ENCODE results near the gene GPD2. TPM values are rescaled to one million over a fixed set of nuclear protein-coding genes. Genes with fewer than 3 reads are reported as not detected.
"Not testable (repeated sequence)": the region's sequence is repeated elsewhere in the genome, so short reads cannot be mapped to it uniquely, and the experiment has no call there.

The GPD2 gene
- polyA plus RNA-seq, 3 donors, result 20.5 to 28.3 (median 22.8) TPM

DNA sequence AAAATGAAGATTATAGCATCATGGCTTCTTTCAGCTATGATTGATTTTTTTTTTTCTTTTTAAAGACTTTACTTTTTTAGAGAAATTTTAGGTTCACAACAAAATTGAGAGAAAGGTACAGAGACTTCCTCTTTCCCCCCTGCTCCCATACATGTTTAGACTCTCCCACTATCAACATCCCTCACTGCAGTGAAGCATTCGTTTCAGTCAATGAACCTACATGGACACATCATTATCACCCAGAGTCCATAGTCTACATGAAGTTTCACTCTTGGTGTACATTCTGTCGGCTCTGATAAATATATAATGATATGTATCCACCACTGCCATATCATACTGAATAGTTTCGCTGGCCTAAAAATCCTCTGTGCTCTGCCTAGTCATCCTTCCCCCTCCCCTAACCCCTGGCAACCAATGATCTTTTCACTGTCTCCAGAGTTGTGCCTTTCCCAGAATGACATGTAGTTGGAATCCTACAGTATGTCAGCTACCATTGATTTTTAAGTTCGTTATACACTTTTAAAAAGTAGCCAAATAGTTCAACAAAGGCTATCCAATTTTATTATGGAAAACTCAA is 86.8 kb downstream of the GPD2 start:
- no peak for DNase-seq (ENCODE audit: low read depth in 3 of 3, low spot score in 2 of 3)

DNA sequence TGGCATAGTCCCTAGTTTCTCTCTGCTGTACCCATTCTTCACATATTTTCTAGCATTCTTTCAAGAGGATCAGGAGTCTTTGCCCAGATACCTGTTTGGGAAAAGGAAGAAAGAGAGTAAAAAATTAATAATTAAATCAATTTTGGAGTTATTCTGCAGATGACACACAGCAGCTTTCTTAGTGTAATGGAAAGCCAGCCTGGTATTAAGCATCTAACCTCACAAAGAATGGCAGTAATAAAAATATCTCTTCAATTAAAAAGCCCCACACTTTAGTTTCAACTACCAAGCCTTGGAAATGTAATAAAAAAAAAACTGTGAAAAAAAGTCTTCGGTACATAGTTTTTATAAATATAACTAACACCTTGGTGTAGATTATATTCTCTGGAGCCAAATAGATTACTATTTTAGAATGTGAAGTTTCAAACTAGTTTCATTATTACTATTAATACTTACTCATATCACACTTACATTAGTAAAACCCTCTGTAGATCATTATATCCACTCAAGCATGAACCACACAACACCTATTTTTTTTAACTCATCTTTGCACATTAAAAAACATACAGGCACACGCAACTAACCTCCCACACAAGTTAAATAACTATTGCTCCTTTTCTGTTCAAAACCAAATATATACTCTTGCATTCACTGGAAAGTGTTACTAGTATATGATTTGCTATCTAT is 90.9 kb downstream of the GPD2 start:
- no peak for DNase-seq (ENCODE audit: low read depth in 3 of 3, low spot score in 2 of 3)

DNA sequence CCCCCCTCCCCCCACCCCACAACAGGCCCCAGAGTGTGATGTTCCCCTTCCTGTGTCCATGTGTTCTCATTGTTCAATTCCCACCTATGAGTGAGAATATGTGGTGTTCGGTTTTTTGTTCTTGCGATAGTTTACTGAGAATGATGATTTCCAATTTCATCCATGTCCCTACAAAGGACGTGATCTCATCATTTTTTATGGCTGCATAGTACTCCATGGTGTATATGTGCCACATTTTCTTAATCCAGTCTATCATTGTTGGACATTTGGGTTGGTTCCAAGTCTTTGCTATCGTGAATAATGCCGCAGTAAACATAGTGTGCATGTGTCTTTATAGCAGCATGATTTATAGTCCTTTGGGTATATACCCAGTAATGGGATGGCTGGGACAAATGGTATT is 92.4 kb downstream of the GPD2 start:
- DNase-seq (ENCODE audit: low read depth in 3 of 3, low spot score in 2 of 3), result not testable (repeated sequence)

DNA sequence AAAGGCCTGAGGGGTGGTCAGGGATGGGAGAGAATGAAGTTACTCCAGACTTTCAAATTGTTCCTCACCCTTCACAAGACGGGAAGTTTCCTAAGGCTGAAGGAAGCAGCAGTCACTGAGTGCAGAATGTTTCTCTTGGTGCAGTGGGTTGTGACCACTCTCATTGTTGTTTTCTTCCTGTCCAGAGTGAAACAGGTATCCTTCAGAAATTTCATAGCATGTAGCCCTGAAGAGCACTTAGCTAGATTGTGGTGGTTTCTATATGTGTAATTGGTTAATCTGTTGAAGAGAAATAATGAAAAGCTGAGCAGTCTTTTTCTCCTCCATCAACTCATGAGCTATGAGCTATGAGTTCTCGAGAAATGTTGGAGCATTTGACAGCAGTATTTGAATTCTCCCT is 96.8 kb downstream of the GPD2 start:
- no peak for DNase-seq (ENCODE audit: low read depth in 3 of 3, low spot score in 2 of 3)

DNA sequence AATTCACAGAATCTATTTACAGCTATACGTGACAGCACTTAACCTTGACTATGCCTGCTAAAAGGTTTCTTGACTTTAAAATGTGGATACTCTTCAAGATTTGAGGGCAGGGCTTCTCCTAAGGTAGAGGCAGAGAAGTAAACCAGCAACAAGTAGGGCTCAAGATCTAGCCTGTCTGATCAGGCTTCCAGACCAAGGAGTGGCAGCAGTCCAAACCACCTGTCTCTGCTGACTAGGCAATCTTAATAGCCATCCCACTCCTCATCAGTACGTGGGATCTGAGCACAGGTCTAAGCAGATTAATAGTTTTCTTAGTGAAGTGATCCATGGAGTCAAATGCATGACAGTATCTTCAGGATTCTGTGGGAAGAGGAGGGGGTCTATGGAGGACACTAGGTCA is 100.4 kb downstream of the GPD2 start:
- no peak for DNase-seq (ENCODE audit: low read depth in 3 of 3, low spot score in 2 of 3)

DNA sequence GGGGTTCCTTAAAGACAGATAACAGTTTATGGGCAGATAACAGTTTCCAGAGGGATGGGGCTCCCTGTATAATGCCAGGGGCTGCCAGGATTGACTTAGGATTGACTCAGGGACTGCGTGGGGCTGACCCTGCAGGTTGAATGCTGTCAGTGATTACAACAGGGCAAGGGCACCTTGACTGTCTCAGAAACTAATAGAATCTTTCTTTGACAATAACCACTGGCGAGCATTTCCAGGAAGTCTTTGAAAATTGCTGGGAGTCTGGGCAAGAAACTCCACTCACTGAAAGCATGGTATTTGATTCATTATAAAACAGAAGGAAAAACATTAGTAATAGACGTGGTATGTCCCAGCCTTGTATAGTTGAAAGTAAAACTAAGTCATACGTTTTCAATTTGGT is 101.0 kb downstream of the GPD2 start:
- no peak for DNase-seq (ENCODE audit: low read depth in 3 of 3, low spot score in 2 of 3)

DNA sequence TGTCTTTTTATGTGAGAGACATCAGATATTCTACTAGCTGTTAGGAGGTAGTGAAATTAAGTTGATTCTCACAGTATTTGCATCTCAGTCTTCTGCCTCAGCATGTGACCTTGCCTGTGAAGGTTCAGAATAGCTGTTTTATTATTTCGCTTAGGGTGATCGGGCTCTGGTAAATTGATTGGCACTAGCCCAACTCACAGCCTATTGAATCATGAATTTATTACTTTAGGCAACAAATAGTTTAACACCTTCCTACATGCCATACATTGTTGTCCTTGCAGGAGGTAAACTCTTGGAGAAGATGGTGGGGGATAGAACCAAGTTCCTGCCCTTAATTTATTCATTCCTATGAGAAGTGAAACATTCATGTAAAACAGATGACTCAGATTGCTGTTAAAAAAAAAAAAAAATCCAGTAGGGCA is 101.9 kb downstream of the GPD2 start:
- DNase-seq (ENCODE audit: low read depth in 3 of 3, low spot score in 2 of 3), result no peak

DNA sequence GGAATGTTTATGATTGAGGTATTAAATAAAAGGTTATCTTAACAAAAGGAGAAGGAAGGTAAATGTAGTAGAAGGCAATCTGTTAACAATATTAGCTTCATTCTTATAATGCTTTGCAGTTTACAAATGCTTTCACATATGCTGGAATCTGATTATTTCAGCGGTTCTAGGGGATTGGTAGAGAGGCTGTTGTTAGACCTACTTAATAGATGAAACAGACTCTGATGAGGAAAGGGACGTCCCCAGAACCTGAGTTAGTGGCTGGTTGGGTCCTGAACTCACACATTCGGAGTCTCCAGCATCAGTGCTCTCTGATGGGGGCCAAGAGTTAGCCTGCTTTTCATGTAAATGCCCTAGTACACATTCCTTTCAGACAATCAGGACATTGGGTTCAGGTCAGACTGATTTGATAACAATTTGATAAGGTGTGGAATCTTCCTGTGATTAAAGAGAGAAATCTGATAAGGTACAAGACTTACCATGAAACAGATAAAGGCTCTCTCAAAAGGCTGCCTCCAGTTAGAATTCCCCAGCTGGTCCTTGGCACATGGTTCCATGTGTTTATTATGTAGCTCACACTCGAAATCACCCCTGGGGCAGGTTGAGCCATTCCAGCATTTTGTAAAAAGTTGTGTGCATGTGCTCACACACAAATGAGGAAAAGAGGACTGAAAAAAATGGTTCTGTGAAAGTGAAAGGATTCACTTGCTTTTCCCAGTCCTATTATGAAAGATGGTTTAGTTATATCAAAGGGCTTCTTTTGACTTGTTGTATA is 103.1 kb downstream of the GPD2 start:
- DNase-seq (ENCODE audit: low read depth in 3 of 3, low spot score in 2 of 3), result no peak

DNA sequence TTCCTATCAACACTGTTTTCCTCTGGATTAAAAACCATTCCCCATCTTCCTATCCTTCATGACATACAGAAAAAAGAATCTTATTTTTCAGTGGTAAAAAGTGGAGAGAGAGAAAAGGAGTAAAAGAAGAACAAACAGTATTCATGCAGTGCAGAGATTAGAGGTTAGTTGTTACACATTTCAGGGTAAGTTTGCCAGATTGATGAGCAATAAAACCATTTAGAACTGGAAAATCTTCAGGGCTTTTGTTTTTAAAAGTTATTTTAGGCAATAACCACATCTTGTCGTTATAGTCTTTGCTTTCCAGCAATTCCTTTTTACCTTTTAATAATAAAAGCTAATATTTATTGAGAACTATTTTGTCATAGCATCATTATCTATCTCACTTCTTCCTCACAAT is 104.5 kb downstream of the GPD2 start:
- no peak for DNase-seq (ENCODE audit: low read depth in 3 of 3, low spot score in 2 of 3)

DNA sequence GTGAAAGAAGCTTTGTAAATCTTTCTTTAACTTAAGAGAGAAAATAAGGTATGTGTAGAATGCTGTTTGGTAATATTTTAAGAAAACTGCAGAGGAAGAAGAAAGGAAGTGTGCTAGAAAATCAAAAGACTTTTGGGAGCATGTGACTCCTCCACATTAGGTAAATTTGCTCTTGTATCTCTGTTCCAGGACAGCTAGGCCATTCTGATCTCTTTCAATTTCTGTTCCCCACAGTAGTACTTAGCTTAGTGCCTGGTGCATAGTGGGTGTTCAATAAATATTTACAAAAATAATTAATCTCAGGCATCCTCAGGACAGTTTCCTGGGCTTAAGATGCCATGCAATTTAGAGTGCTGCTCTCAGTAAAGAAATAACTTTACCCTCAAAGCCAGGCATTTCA is 105.0 kb downstream of the GPD2 start:
- DNase-seq (ENCODE audit: low read depth in 3 of 3, low spot score in 2 of 3), result no peak

DNA sequence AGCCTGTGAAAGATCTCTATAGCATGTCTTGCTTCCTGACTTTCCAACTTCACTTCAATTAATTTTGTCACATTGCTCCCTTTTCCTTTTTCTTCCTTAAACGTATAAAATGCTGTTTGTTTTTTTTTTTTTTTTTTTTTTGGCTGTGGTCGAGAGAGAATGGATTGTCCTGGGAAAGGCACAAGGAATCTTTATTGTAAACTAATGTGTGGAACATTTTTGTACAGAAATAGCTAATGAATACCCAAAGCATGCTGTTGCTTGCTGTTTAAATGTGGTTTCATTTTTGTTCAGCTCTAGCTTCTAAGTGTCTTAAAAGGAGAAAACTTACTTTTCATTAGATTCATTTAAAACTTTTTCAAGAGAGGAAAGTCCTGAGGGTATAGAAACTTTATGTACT is 105.5 kb downstream of the GPD2 start:
- no peak for DNase-seq (ENCODE audit: low read depth in 3 of 3, low spot score in 2 of 3)

DNA sequence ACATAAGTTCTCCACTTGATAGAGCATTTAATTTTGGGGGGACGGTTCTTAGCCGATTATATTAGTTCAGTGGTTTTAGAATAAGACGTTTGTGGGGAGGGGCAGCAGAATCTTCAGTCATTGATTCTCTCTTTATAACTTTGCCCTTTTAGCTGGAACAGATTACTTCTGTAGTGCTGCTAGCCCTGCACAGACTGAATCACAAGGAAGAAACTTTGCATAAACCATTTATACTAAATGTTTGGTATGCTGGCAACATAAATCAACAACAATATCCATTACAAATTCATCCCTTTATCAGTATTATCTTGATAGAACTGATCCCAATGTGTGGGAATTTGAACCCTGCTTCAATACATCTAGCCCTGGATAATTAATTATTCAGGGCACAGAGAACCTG is 112.2 kb downstream of the GPD2 start:
- DNase-seq (ENCODE audit: low read depth in 3 of 3, low spot score in 2 of 3), result no peak

DNA sequence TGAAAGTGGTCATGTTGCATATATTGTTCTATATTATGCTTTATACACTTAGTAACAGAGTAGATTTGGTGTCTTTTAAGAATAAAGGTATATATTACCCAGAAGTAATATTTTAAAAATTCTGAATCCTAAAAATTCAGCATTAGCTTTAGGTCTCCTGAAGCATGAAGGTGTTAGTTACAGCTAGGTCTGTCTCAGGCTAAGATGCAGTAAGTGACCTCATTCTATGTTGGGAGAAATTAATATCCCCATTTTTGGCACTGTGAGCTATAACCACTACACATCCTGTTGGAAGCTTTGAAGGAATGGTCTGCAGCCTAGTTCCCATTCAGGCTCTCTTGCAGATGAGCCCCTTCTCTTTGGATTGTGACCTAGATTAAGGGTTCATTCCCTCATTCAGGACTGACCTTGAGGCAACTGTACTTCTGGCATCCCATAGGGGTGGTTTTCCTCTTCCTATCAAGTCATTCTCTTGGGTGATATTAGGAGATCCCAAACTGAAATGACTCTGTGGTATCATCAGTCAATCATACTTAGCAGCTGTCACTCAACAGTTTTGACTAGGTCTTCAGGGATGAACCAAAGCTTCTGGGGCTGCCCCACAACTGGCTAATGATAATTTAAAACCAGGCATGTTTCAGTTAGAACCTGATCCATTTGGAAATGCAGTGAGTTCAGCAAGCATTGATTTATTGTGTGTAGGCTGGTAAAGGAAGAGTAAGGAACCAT is 117.7 kb downstream of the GPD2 start:
- DNase-seq (ENCODE audit: low read depth in 3 of 3, low spot score in 2 of 3), result no peak

DNA sequence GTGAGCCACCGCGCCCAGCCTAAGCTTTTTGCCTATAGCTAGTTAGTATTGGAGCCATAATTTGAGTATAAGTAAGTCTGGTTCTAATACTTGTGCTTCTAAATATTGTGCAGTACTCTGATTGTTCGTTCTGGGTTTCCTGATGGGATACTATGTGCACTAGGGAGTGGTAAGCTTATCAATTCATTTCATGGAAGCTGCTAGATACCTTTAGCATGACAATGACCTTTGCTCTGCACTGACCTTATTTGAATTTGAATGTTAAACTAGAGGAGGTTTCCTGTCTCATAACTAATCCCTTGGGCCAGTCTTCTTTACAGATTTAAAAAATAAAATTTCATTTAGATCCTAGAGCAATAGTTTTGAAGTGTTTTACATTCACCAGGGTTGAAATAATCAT is 125.1 kb downstream of the GPD2 start:
- DNase-seq (ENCODE audit: low read depth in 3 of 3, low spot score in 2 of 3), result no peak

DNA sequence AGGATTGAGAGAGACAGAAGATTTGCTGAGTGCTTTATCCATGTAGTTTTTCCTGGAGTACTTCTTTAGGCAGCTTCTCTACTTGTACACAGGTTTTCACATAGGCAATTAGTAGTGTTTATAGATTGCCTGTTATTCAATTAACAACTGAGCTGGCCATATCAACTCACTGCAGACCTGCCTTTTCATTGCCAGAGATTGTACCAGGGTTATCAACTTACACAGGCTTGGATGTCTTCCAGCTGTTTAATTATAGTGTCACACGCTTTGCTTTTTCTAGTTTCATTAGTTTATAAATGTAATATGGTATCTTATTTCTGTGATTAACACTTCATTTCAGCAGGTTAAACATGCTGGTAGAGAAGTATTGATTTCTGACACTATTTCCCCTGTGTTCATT is 125.9 kb downstream of the GPD2 start:
- no peak for DNase-seq (ENCODE audit: low read depth in 3 of 3, low spot score in 2 of 3)

DNA sequence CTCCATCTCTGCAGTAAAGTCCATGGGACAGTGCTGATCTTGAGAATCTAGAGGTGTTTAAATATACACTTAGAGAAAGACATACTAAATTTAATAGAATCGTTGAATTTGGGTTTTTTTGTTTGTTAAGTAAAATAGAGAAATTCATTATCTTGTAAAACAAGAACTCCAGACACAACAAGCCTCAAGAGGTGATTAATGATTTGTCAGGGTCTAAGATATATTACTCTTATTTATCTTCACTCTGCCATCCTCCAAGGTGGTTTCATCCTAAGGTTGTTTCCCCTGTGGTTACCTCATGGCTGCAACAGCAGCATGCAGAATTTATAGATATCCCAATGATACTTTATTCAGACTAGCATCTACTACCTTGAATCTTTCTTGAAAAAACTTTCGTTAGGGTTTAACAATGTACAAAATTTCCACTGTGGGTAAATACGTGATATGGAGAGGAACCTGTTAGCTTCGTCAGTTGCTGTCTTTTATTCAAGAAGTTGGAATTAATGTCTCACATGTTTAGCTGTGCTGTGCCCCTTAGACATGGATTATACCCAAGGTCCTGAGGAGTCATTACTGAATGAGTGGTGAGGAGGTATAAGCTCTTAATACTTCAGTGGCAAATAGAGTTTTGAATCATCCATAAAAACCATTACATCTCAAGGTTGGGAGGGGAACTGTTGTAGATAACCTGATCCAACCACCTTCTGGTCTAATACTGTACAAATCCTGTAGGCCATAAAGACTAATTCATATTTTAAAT is 128.0 kb downstream of the GPD2 start:
- no peak for DNase-seq (ENCODE audit: low read depth in 3 of 3, low spot score in 2 of 3)

DNA sequence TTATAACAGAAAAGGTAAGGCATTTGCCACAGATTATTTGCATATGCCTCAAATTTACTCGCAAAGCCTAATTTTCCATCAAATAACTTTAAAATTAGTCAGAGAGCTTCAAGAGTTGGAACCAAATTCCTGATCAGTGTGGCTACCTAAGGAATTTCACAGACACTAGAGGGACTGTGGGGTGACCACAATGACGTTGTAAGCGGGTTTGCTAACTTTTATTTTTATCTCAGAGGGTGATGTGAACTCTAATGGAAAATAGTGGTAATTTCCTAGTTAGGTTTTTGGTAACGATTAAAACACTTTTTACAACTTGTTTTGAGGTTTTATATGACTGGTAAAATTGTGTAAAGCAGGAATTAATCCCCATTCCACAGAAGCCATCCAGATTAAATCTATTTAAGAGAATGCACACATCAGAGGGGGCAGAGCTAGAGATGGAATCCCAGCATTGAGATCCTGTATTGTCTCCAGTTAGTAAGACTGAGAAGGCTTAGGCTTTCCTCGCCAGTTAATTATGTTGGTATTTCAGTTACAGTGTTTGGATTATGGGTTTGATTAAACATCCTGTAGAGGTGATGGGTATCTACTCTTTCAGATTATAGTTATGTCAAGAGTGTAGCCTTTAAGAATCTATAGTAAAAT is 129.0 kb downstream of the GPD2 start:
- no peak for DNase-seq (ENCODE audit: low read depth in 3 of 3, low spot score in 2 of 3)

DNA sequence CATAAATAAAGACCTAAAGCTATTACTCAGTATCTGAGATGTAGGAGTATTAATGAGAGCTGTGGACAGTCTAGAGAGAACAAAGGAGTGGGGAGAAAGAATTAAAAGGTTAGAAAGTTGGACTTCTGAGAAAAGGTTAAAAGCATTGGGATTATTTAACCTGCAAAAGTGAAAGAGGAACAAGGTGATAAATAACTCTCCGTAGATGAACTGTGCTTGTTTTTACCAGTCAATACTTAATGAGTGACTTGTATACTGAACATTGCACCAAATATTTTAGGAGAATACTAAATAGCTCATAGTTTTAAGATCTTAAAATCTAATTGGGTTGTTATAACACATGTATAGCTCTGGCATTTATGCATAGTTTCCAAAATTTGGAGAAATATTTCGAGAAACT is 137.5 kb downstream of the GPD2 start:
- DNase-seq (ENCODE audit: low read depth in 3 of 3, low spot score in 2 of 3), result no peak

DNA sequence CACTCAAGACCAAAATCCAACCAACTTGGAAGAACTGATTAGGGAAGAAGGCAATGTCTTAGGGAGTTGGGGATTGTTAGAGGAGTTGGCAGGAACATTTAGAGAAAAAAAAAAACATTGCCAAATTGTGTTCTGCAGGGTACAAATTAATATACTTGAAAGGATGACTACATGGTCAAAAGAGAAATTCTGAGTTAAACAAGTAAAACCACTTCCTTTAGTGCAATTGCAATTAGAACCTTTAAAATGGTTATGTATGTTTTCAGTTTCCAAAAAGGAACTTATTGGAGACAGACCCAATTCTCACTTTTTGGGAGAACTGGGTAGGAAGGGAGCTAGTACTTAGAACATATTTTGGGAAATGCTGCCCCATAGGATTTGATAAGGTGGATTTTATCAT is 137.9 kb downstream of the GPD2 start:
- no peak for DNase-seq (ENCODE audit: low read depth in 3 of 3, low spot score in 2 of 3)

DNA sequence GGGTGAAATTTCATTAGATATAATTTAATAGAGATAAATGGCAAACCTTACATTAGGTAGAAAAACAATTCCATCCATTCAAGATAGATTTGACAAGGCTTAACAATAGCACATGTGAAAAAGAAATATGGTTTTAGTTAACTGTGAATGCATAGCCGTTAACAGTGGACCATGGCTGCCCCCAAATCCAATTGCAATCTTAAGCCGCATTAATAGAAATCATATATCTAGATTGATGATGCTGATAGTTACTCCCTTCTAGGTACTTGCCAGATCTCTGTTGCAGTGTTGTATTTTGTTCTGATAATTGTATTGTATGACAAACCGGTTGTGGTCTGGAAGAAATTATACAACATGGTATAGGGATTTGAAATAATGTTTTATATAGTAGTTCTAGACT is 139.8 kb downstream of the GPD2 start:
- DNase-seq (ENCODE audit: low read depth in 3 of 3, low spot score in 2 of 3), result no peak

All from right renal cortex interstitium (tissue), 3 donors.